Muscle of leg (tissue), 11 donors: Measurements from ENCODE around the gene TERF2IP. TPM values are rescaled to one million over a fixed set of nuclear protein-coding genes. Genes with fewer than 3 reads are reported as not detected.
A peak's percentile ranks its signal among the peaks of the same experiment; 100 is the strongest.

Experiments used
- DNase-seq: peaks from one replicate; pipeline ENCODE4 v3.0.0; 2013
- H3K27ac ChIP-seq: one replicate; pipeline ENCODE4 v1.5.1; 2013; ENCODE audit warnings: mild to moderate bottlenecking, low read length, control low read depth
- H3K27me3 ChIP-seq: one replicate; pipeline ENCODE4 v1.6.1; 2013; ENCODE audit warnings: low read length; ENCODE audit not compliant: control insufficient read depth, insufficient read depth
- H3K36me3 ChIP-seq: one replicate; pipeline ENCODE4 v1.6.1; 2013; ENCODE audit warnings: low read length; ENCODE audit not compliant: control insufficient read depth, insufficient read depth
- H3K4me1 ChIP-seq: one replicate; pipeline ENCODE4 v1.6.1; 2013; ENCODE audit warnings: low read length; ENCODE audit not compliant: control insufficient read depth, insufficient read depth
- H3K4me3 ChIP-seq: one replicate; pipeline ENCODE4 v1.5.1; 2013; ENCODE audit warnings: low read length, control low read depth
- H3K9me3 ChIP-seq: replicated peaks from 2 replicates; pipeline ENCODE4 v1.6.1; 2013; ENCODE audit warnings: low read depth, low read length; ENCODE audit not compliant: control insufficient read depth
- WGBS: methylation state at CpG from one replicate; pipeline ENCODE4 v1.1.5; 2013; ENCODE audit warnings: missing lambda C conversion rate; ENCODE audit not compliant: insufficient coverage; 5-methylcytosine and 5-hydroxymethylcytosine counted together
- polyA plus RNA-seq, 8 donors: library from polyadenylated mRNA; unstranded; fragments of 120-200 nt; gene quantifications; one replicate each; pipeline versions ENCODE4 v1.2.1 to v1.2.3, GENCODE V29; 2013; ENCODE audit warnings: inconsistent platforms in 1 of 8, low replicate concordance in 1 of 8; ENCODE audit not compliant: insufficient read length in 8 of 8, insufficient read depth in 1 of 8
- total RNA-seq: library from RNA; stranded (reverse); fragments of 120-200 nt; gene quantifications from one replicate; pipeline ENCODE4 v1.2.4, GENCODE V29; 2013

The TERF2IP gene
- total and polyA plus RNA-seq, 9 donors, result 53.1 to 75.8 (median 62.9) TPM

DNA sequence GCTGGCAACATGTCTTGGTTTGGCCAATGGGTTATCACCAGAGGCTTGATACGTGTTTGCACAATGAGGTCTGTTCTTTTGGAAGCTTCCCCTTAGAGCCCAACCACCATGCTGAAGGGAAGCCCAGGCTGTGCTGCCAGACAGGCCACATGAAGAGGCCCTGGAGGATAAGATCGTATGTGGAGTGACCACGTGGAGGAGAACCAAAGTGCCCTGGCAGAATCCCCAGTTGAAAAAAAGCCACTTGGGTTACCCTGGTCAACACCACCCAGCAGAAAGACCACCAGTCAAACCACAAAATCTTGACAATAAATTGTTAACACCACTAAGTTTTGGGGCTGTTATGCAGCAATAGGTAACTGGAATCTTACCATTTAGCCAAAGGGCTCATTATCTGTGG is 17.5 kb upstream of the TERF2IP start:
- Histone ChIP-seq H3K9me3 (no peaks in the 10 kb centered on the region), H3K4me3 (no peak overlapping the region), H3K27ac (no peak overlapping the region), H3K4me1 (no peaks in the 10 kb centered on the region), H3K27me3 (no peaks in the 10 kb centered on the region), H3K36me3 (peaks cover 89% of the 10 kb centered on the region)
- no CpG with 5 or more reads among the region's 3 CpGs for WGBS
- no peak for DNase-seq

DNA sequence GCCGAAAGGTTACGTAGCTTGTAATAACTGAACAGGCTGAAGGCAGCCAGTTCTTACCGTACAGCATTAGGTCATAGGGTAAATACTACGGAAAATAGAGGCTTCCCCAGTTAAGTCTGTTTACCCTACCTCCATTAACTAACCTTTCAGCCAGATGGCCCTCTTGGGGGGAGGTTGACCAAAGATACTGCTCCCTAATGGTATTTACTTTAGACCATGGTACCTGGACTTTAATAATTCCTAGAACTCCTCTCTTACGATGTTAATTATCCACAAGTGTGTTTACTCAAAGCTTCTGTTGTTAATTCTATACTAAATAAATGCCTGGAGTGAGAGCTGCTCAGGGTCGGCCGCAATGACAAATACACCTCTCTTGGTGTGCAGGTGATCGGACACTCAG is 14.7 kb upstream of the TERF2IP start:
- Histone ChIP-seq H3K4me1 (no peaks in the 10 kb centered on the region), H3K4me3 (no peak overlapping the region), H3K36me3 (peaks cover 85% of the 10 kb centered on the region), H3K27ac (no peak overlapping the region), H3K27me3 (no peaks in the 10 kb centered on the region), H3K9me3 (no peaks in the 10 kb centered on the region)
- no peak for DNase-seq
- no CpG with 5 or more reads among the region's 8 CpGs for WGBS

DNA sequence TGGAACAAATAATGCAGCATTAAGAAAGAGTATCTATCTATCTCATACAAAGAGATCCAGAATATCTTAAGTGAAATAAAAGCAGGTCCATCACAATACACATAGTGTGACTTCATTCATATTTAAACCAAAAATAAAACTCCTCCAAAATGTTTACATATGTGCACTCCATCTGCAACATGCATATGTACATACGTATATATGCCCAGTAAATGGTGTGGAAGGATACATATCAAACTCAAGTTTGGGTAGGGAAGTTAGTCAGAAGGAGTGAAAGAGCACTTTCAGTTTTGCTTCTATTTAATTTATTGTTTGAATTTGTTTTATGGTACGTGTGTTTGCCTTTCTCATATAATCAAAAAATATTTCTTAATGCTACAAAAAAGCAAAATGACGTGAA is 12.5 kb upstream of the TERF2IP start:
- Histone ChIP-seq H3K9me3 (no peaks in the 10 kb centered on the region), H3K4me3 (no peak overlapping the region), H3K27me3 (no peaks in the 10 kb centered on the region), H3K27ac (no peak overlapping the region), H3K4me1 (no peaks in the 10 kb centered on the region), H3K36me3 (peaks cover 70% of the 10 kb centered on the region)
- no CpG with 5 or more reads among the region's 3 CpGs for WGBS
- no peak for DNase-seq

DNA sequence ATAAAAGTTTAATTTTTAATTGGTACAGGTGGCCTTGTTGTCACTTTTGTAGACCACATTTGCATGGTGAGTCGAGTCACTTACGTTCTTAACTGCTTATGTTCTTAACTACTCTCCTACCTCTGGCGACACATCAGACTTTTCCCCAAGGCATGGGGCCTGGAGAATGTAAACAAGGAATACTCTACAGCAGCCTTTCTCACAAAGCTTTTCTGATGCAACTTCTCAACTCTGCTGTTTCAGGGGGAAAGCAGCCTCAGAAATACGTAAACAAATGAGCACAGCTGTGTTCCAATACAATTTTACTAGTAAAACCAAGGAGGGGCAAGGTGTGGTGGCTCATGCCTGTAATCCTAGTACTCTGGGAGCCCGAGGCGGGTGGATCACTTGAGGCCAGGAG is 7.0 kb upstream of the TERF2IP start:
- Histone ChIP-seq H3K4me1 (no peaks in the 10 kb centered on the region), H3K4me3 (no peak overlapping the region), H3K36me3 (peaks cover 71% of the 10 kb centered on the region), H3K27ac (no peak overlapping the region), H3K27me3 (no peaks in the 10 kb centered on the region), H3K9me3 (no peaks in the 10 kb centered on the region)
- WGBS, result 86% methylated on average over 5 of the region's 6 CpGs
- DNase-seq, result no peak

DNA sequence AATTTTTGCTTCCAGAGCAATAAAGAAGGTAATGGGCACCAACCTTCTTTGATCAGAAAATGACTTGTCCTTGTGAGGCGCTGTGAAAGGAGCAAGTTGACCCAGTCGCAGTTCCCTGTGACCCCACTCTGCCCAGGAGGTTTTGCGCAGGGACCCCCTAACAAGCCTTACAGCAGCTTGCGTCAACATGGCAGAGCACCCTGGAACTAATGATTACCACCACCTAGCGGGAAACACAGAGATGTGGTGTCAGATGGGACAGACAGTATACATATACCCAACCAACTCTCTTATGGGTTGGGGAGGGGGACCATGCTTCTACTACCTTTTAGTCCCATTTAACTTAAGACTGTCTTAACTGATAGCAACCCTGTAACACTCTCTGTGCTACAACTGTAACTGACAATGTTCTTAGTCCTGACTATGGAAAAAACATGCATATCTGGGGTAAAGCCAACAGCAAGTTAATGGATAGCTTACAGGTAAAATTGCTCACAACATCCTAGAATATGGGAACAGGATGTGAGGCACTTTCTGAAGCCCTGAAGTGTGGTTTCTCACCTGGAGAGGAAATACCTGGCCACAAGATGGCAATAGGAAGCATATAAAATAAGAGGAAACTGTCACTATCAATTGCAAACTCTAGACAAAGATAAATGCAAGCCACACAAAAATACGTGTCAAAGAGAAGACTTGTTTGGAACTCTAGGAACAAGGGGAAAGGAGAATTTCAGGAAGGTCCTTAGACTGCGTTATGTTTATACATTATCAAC is 3.1 kb upstream of the TERF2IP start:
- Histone ChIP-seq H3K27ac (peak overlapping the region; percentile 48), H3K4me3 (no peak overlapping the region), H3K9me3 (no peaks in the 10 kb centered on the region), H3K27me3 (no peaks in the 10 kb centered on the region), H3K4me1 (peaks cover 7% of the 10 kb centered on the region), H3K36me3 (peaks cover 54% of the 10 kb centered on the region)
- 88% methylated on average over 2 of the region's 7 CpGs for WGBS
- no peak for DNase-seq

DNA sequence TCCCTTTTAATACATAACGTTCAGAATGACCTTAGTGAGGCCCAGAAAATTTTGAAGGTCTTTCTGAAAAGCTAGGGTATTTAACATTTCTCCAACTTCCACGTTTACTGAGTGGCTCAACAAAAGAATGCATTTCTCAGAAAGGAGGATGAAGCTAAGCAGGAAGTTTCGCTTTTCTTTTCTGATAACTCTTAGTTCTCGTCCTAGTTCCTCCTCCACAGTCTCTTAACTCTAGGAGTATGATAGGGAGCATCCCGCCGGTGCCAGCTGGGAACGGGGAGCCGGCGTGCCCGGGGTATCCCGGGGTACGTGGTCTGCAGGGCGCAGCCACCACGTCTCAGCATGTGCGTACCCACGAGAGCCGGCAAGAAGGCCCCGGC is 471 bp upstream of the TERF2IP start:
- H3K4me3 ChIP-seq, result peak overlapping the region; percentile 74
- no peaks in the 10 kb centered on the region for H3K27me3 ChIP-seq
- H3K27ac ChIP-seq, result peak overlapping the region; percentile 99
- peaks cover 27% of the 10 kb centered on the region for H3K36me3 ChIP-seq
- DNase-seq, result no peak
- no peaks in the 10 kb centered on the region for H3K9me3 ChIP-seq
- peaks cover 19% of the 10 kb centered on the region for H3K4me1 ChIP-seq
- WGBS, result 0% methylated on average over 14 of the region's 18 CpGs

DNA sequence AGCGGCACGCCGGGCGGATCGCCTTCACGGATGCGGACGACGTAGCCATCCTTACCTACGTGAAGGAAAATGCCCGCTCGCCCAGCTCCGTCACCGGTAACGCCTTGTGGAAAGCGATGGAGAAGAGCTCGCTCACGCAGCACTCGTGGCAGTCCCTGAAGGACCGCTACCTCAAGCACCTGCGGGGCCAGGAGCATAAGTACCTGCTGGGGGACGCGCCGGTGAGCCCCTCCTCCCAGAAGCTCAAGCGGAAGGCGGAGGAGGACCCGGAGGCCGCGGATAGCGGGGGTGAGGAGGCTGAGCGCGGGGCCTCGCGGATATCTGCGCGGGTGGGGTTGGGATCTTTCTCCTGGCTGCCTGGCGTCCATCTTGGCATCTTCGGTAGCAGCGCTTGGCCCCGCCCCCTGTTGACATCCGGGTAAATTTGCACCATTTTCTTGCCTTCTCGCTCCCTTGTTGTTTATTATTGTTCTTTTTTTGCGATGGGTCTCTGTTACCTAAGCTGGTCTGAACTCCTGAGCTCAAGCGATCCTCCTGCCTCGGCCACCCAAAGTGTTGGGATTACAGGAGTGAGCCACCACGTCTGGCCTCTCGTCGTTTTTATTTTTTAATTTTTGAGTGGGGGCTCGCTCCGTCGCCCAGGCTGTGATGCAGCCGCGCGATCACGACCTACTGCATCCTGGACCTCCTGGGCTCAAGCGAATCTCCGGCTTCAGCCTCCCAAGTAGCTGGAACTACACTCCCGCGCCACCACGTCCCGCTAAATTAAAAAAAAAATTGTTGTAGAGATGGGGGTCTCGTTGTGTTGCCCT is 898 bp downstream of the TERF2IP start:
- peak; percentile 92 for DNase-seq
- H3K27ac ChIP-seq, result peak overlapping the region; percentile 99
- H3K4me1 ChIP-seq, result peaks cover 19% of the 10 kb centered on the region
- under 1% methylated on average over 46 of the region's 62 CpGs for WGBS
- no peaks in the 10 kb centered on the region for H3K9me3 ChIP-seq
- H3K27me3 ChIP-seq, result no peaks in the 10 kb centered on the region
- peaks cover 16% of the 10 kb centered on the region for H3K36me3 ChIP-seq
- H3K4me3 ChIP-seq, result peak overlapping the region; percentile 74

DNA sequence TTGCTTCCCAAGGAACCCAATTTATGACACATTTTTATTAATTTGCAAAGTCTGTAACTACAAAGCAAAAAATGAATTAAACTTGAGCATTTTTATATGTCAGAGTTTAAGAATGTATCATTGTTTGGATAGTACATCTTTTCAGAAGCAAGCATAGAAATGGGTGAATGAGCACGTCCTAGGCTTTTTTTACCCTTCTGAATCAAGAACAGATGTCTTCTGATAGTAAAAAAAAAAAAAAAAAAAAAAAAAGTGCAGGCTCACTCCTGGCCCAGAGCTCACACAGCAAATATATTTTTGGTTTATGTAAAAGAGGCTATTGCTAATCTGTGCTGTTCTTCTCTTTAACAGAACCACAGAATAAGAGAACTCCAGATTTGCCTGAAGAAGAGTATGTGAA is 6.3 kb downstream of the TERF2IP start:
- Histone ChIP-seq H3K36me3 (peaks cover 39% of the 10 kb centered on the region), H3K27me3 (no peaks in the 10 kb centered on the region), H3K9me3 (no peaks in the 10 kb centered on the region), H3K27ac (no peak overlapping the region), H3K4me1 (peaks cover 12% of the 10 kb centered on the region), H3K4me3 (no peak overlapping the region)
- no peak for DNase-seq
- no CpG with 5 or more reads among the region's 1 CpG for WGBS

DNA sequence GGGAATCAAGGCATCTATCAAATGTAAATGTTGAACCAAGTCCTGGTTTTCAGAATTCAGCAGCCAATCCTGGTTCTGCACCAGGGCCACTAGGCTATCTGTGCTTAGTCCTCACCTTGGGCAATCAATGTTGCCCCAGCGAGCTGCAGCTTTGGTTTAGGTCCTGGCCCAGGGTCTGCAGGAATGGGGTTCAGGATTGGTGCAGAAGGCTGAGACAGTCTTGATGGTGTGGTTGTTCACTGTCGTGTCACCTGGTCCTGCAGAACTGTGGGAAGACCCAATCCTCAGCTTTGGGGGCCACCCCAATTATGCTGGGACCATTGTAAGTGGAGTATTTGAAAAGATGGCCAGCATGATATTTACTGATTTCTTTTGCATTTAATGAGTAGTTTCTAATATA is 10.6 kb downstream of the TERF2IP start:
- H3K27ac ChIP-seq, result no peak overlapping the region
- no peaks in the 10 kb centered on the region for H3K9me3 ChIP-seq
- H3K36me3 ChIP-seq, result peaks cover 50% of the 10 kb centered on the region
- H3K4me3 ChIP-seq, result no peak overlapping the region
- H3K4me1 ChIP-seq, result peaks cover 5% of the 10 kb centered on the region
- WGBS, result 88% methylated on average over 2 of the region's 2 CpGs
- DNase-seq, result no peak
- H3K27me3 ChIP-seq, result no peaks in the 10 kb centered on the region

DNA sequence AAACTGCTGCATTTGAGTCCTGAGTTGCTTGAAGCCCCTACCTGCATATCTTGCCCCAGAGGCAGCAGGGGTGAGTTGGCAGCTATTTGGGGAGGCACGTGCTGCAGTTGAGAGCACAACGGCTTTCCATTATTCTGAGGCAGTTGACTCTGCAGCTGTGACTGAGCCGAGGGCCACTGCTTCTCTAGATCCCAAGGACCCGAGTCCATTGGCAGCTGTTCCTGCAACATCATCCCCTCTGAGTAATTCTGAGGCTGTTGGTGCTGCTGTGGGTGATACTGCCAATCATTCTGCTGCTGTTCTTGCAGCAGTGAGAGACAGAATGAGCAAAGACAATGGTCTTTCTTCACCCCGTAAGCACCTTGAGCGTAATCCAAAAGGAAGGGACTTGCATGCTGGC is 12.7 kb downstream of the TERF2IP start:
- no peaks in the 10 kb centered on the region for H3K27me3 ChIP-seq
- DNase-seq, result peak; percentile 20
- no peak overlapping the region for H3K4me3 ChIP-seq
- peaks cover 38% of the 10 kb centered on the region for H3K36me3 ChIP-seq
- 73% methylated on average over 2 of the region's 6 CpGs for WGBS
- peaks cover 5% of the 10 kb centered on the region for H3K4me1 ChIP-seq
- H3K27ac ChIP-seq, result no peak overlapping the region
- no peaks in the 10 kb centered on the region for H3K9me3 ChIP-seq
